Naive B cell (primary cell): ENCODE results near the gene HYAL4. TPM values are rescaled to one million over a fixed set of nuclear protein-coding genes. Genes with fewer than 3 reads are reported as not detected.
"Not testable (repeated sequence)": the region's sequence is repeated elsewhere in the genome, so short reads cannot be mapped to it uniquely, and the experiment has no call there.

Experiments used
- ATAC-seq, 2 donors: fragments of 150-1000 bp; cut with Tn5 transposase; 2 replicates each; pipeline ENCODE4 v1.10.0; 2021; ENCODE audit warnings: low read depth in 2 of 2, mild to moderate bottlenecking in 2 of 2, moderate library complexity in 2 of 2
- DNase-seq: peaks from one replicate; pipeline ENCODE4 v3.0.0; 2022
- H3K27ac Mint-ChIP-seq, 6 donors: one replicate each; pipeline ENCODE4 v1.8.0; 2020 to 2022; ENCODE audit warnings: mild to moderate bottlenecking in 6 of 6, mixed read lengths in 6 of 6, moderate library complexity in 5 of 6, inconsistent platforms in 2 of 6
- H3K27me3 Mint-ChIP-seq, 3 donors: one replicate each; pipeline ENCODE4 v1.8.0; 2021 to 2022; ENCODE audit warnings: mixed read lengths in 3 of 3, mild to moderate bottlenecking in 1 of 3
- H3K36me3 Mint-ChIP-seq, 2 donors: one replicate each; pipeline ENCODE4 v1.8.0; 2020 to 2022; ENCODE audit warnings: mixed read lengths in 2 of 2, inconsistent platforms in 1 of 2, mild to moderate bottlenecking in 1 of 2
- H3K4me1 Mint-ChIP-seq, 3 donors: one replicate each; pipeline ENCODE4 v1.8.0; 2020 to 2022; ENCODE audit warnings: mixed read lengths in 3 of 3, inconsistent platforms in 1 of 3, mild to moderate bottlenecking in 1 of 3, moderate library complexity in 1 of 3
- H3K4me3 Mint-ChIP-seq, 8 donors: one replicate each; pipeline ENCODE4 v1.8.0; 2020 to 2022; ENCODE audit warnings: mild to moderate bottlenecking in 8 of 8, mixed read lengths in 8 of 8, moderate library complexity in 8 of 8, inconsistent platforms in 2 of 8
- H3K9me3 Mint-ChIP-seq, 7 donors: one replicate each; pipeline ENCODE4 v1.8.0; 2020 to 2022; ENCODE audit warnings: mixed read lengths in 7 of 7, mild to moderate bottlenecking in 5 of 7, inconsistent platforms in 2 of 7, moderate library complexity in 1 of 7
- polyA plus RNA-seq, 6 donors: library from polyadenylated mRNA; unstranded; fragments of 300-500 nt; fragmentation: Illumina TruSeq; gene quantifications; one replicate each; pipeline ENCODE4 v1.2.3, GENCODE V29; 2021; ENCODE audit warnings: low read depth in 6 of 6

Gene HYAL4
- not detected for polyA plus RNA-seq

- H3K27ac Mint-ChIP-seq, result no peak within 1 kb of the TSS
- H3K27me3 Mint-ChIP-seq, result peaks cover 7 to 25% (median 24%) of the 10 kb centered on the region in 3 donors
- H3K36me3 Mint-ChIP-seq, result no peaks in the 10 kb centered on the region
- ATAC-seq (no peak), DNase-seq (no peak)
- H3K4me3 Mint-ChIP-seq, result no peak within 1 kb of the TSS
- H3K9me3 Mint-ChIP-seq, result peaks cover 2 to 12% (median 8%) of the 10 kb centered on the region in 7 donors
- no peaks in the 10 kb centered on the region for H3K4me1 Mint-ChIP-seq
Measured at GRCh38 chr7:123844712-123845219, at the start of gene HYAL4. Gene HYAL4, plus strand, starts transcription at chr7:123845169. Its CDS starts 23,105 bp downstream, at chr7:123868274.

- no peak for ATAC-seq
- Mint-ChIP-seq H3K27ac (no peak overlapping the region), H3K36me3 (peaks cover 0 to 7% of the 10 kb centered on the region in 2 donors), H3K4me1 (no peaks in the 10 kb centered on the region), H3K9me3 (peaks cover 0 to 2% (median 0%) of the 10 kb centered on the region in 7 donors), H3K4me3 (no peak overlapping the region), H3K27me3 (peaks cover 0 to 10% (median 5%) of the 10 kb centered on the region in 3 donors)
- no peak for DNase-seq
Measured at GRCh38 chr7:123795917-123796316, 49.1 kb upstream of the HYAL4 start.

GRCh38 chr7:123796568-123796967 is 48.4 kb upstream of the HYAL4 start:
- ATAC-seq (no peak), DNase-seq (no peak)
- Mint-ChIP-seq H3K4me3 (no peak overlapping the region), H3K9me3 (peaks cover 0 to 2% (median 0%) of the 10 kb centered on the region in 7 donors), H3K36me3 (peaks cover 0 to 7% of the 10 kb centered on the region in 2 donors), H3K27ac (no peak overlapping the region), H3K4me1 (no peaks in the 10 kb centered on the region), H3K27me3 (peaks cover 0 to 10% (median 5%) of the 10 kb centered on the region in 3 donors)

GRCh38 chr7:123797673-123798531 is 47.1 kb upstream of the HYAL4 start:
- H3K4me3 Mint-ChIP-seq, result no peak overlapping the region
- ATAC-seq (no peak), DNase-seq (no peak)
- H3K36me3 Mint-ChIP-seq, result peaks cover 0 to 7% of the 10 kb centered on the region in 2 donors
- no peaks in the 10 kb centered on the region for H3K4me1 Mint-ChIP-seq
- H3K27me3 Mint-ChIP-seq, result peaks cover 0 to 10% (median 5%) of the 10 kb centered on the region in 3 donors
- peaks cover 0 to 2% (median 0%) of the 10 kb centered on the region in 7 donors for H3K9me3 Mint-ChIP-seq
- H3K27ac Mint-ChIP-seq, result no peak overlapping the region

GRCh38 chr7:123798532-123799188 is 46.3 kb upstream of the HYAL4 start:
- no peak for ATAC-seq
- Mint-ChIP-seq H3K4me3 (no peak overlapping the region), H3K9me3 (peaks cover 0 to 2% (median 0%) of the 10 kb centered on the region in 7 donors), H3K27ac (no peak overlapping the region), H3K36me3 (peaks cover 0 to 7% of the 10 kb centered on the region in 2 donors), H3K4me1 (no peaks in the 10 kb centered on the region), H3K27me3 (peaks cover 0 to 10% (median 10%) of the 10 kb centered on the region in 3 donors)
- DNase-seq, result no peak

GRCh38 chr7:123802249-123802648 is 42.7 kb upstream of the HYAL4 start:
- ATAC-seq (no peak), DNase-seq (no peak)
- Mint-ChIP-seq H3K36me3 (peaks cover 4 to 7% of the 10 kb centered on the region in 2 donors), H3K4me3 (no peak overlapping the region), H3K9me3 (peaks cover 2 to 18% (median 7%) of the 10 kb centered on the region in 7 donors), H3K4me1 (peaks cover 0 to 1% (median 0%) of the 10 kb centered on the region in 3 donors), H3K27ac (no peak overlapping the region), H3K27me3 (peaks cover 0 to 12% (median 0%) of the 10 kb centered on the region in 3 donors)

- H3K27ac Mint-ChIP-seq, result no peak overlapping the region
- peaks cover 5 to 29% (median 10%) of the 10 kb centered on the region in 7 donors for H3K9me3 Mint-ChIP-seq
Measured at GRCh38 chr7:123805287-123805686, 39.7 kb upstream of the HYAL4 start.

GRCh38 chr7:123809471-123809870 is 35.5 kb upstream of the HYAL4 start:
- DNase-seq (no peak), ATAC-seq (no peak)
- Mint-ChIP-seq H3K27me3 (peaks cover 0 to 3% (median 0%) of the 10 kb centered on the region in 3 donors), H3K9me3 (peaks cover 5 to 34% (median 13%) of the 10 kb centered on the region in 7 donors), H3K36me3 (peaks cover 14 to 15% of the 10 kb centered on the region in 2 donors), H3K27ac (no peak overlapping the region), H3K4me1 (peaks cover 0 to 1% (median 0%) of the 10 kb centered on the region in 3 donors), H3K4me3 (no peak overlapping the region)

More at GRCh38 chr7:123805287-123805686, 39.7 kb upstream of the HYAL4 start:
- no peak for ATAC-seq
- Mint-ChIP-seq H3K4me1 (peaks cover 0 to 1% (median 0%) of the 10 kb centered on the region in 3 donors), H3K4me3 (no peak overlapping the region), H3K27me3 (peaks cover 0 to 7% (median 0%) of the 10 kb centered on the region in 3 donors), H3K36me3 (peaks cover 8 to 15% of the 10 kb centered on the region in 2 donors)
- DNase-seq, result no peak

GRCh38 chr7:123811056-123811455 is 33.9 kb upstream of the HYAL4 start:
- peaks cover 3 to 25% (median 9%) of the 10 kb centered on the region in 7 donors for H3K9me3 Mint-ChIP-seq
- DNase-seq (no peak), ATAC-seq (no peak)
- H3K27ac Mint-ChIP-seq, result no peak overlapping the region
- peaks cover 0 to 1% (median 0%) of the 10 kb centered on the region in 3 donors for H3K4me1 Mint-ChIP-seq
- H3K36me3 Mint-ChIP-seq, result peaks cover 14 to 15% of the 10 kb centered on the region in 2 donors
- H3K4me3 Mint-ChIP-seq, result no peak overlapping the region
- peaks cover 0 to 5% (median 0%) of the 10 kb centered on the region in 3 donors for H3K27me3 Mint-ChIP-seq

- ATAC-seq, result no peak
- H3K27me3 Mint-ChIP-seq, result peaks cover 0 to 11% (median 5%) of the 10 kb centered on the region in 3 donors
- no peaks in the 10 kb centered on the region for H3K4me1 Mint-ChIP-seq
- no peak overlapping the region for H3K27ac Mint-ChIP-seq
- H3K36me3 Mint-ChIP-seq, result no peaks in the 10 kb centered on the region
- no peak for DNase-seq
- peaks cover 0 to 2% (median 0%) of the 10 kb centered on the region in 7 donors for H3K9me3 Mint-ChIP-seq
- no peak overlapping the region for H3K4me3 Mint-ChIP-seq
Measured at GRCh38 chr7:123816916-123817315, 28.1 kb upstream of the HYAL4 start.

GRCh38 chr7:123819001-123819400 is 26.0 kb upstream of the HYAL4 start:
- H3K4me3 Mint-ChIP-seq, result peak overlapping the region in 1 of 8 donors; percentile 10
- H3K36me3 Mint-ChIP-seq, result no peaks in the 10 kb centered on the region
- no peak for DNase-seq
- no peak for ATAC-seq
- H3K4me1 Mint-ChIP-seq, result no peaks in the 10 kb centered on the region
- H3K9me3 Mint-ChIP-seq, result peaks cover 0 to 2% (median 0%) of the 10 kb centered on the region in 7 donors
- H3K27me3 Mint-ChIP-seq, result peaks cover 0 to 11% (median 5%) of the 10 kb centered on the region in 3 donors
- H3K27ac Mint-ChIP-seq, result no peak overlapping the region

- not testable (repeated sequence) for H3K27me3 Mint-ChIP-seq, H3K4me1 Mint-ChIP-seq, ATAC-seq, H3K27ac Mint-ChIP-seq, H3K9me3 Mint-ChIP-seq, H3K4me3 Mint-ChIP-seq, DNase-seq, H3K36me3 Mint-ChIP-seq
Measured at GRCh38 chr7:123819795-123820194, 25.2 kb upstream of the HYAL4 start.

GRCh38 chr7:123820864-123821263 is 24.1 kb upstream of the HYAL4 start:
- no peak for DNase-seq
- H3K4me1 Mint-ChIP-seq, result peaks cover 0 to 6% (median 5%) of the 10 kb centered on the region in 3 donors
- ATAC-seq, result no peak
- peaks cover 0 to 2% (median 0%) of the 10 kb centered on the region in 7 donors for H3K9me3 Mint-ChIP-seq
- no peak overlapping the region for H3K4me3 Mint-ChIP-seq
- no peak overlapping the region for H3K27ac Mint-ChIP-seq
- peaks cover 0 to 16% (median 14%) of the 10 kb centered on the region in 3 donors for H3K27me3 Mint-ChIP-seq
- no peaks in the 10 kb centered on the region for H3K36me3 Mint-ChIP-seq
